ENCODE data around the gene ELAVL2.

The ELAVL2 gene

DNA sequence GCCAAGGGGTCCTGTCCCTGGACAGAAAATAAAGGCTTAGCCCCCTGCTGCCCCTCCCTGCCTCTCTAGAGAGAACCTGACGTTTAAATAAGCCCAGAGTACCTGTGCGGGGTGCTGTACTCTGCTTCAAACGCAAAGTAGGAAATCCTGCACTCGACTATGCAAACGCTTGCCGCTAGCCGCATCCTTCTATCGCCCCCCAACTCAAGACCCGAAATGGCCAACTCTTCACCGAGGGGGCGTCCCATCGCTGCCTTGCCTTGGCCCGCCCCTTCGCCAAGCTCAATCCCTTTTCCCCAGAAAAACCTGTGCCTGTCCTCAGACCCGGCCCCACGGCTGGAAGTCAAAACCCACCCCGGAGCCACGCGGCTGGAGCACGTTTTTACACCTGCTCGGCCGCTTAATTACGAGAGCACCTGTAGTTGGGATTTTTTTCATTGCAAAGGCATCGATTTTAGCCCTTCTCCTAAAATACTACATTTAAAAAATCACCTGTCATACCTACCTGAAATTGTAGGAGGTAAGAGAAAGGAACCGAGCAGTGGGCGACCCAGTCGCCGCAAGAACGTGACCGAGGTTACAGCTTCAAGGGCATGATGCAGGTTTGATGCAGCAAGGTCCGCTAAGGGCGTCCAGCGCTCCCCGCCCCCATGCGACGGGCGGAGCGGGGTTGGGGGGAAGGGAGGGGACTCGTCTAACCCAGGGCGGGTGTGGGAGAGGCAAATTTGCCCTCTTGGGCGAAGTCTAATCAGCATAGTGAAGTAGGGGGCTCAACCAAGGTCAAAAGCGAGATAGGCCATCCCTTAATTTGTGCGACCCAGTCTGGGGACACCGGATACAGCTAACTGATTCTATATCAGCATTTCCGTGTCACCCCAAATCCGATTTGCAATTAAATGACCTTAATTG, 3.5 kb downstream of the ELAVL2 start:
- in situ Hi-C loops (cut with MboI; ENCODE audit: low sequenced_read_pairs), result no loop called here

DNA sequence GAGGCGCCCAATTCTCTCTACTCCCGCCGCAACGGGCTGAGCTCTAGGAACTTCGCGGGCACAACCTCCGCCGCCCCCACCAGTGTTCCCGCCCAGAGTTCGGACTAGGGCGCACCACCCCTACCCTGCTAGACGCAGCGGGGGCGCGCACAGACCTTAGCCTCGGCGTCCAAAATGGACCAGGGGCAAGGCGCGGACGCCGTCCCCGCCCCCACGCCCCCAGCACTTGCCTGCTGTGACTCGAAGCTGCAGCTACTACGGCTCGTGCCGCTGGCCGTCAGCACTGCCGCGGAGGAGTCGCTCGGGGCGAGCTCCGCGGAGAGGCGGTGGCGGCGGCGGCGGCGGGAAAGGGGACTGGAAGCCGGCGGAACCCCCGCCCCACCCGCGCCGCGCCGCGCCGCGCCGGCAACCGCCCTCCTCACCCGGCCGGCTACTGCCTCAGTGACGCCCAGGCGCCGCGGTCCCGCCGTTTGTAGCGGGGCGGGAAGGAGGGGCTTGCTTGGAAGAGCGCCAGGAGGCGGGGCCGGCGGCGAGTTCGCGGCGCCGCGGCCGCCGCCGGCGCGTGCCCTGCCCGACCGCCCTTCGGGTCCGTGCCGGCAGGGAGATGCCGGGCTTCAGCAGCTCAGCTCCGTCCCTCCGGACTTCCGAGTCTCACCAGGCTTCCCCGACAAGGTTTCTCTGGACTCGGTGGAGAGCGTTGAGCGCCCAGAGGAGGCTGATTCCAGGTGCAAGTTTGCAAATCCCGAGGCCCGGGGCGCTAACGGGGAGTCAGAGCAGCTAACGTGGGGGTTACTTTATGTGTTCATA, 4.5 kb downstream of the ELAVL2 start:
- in situ Hi-C loops (cut with MboI; ENCODE audit: low sequenced_read_pairs), result no loop called here

DNA sequence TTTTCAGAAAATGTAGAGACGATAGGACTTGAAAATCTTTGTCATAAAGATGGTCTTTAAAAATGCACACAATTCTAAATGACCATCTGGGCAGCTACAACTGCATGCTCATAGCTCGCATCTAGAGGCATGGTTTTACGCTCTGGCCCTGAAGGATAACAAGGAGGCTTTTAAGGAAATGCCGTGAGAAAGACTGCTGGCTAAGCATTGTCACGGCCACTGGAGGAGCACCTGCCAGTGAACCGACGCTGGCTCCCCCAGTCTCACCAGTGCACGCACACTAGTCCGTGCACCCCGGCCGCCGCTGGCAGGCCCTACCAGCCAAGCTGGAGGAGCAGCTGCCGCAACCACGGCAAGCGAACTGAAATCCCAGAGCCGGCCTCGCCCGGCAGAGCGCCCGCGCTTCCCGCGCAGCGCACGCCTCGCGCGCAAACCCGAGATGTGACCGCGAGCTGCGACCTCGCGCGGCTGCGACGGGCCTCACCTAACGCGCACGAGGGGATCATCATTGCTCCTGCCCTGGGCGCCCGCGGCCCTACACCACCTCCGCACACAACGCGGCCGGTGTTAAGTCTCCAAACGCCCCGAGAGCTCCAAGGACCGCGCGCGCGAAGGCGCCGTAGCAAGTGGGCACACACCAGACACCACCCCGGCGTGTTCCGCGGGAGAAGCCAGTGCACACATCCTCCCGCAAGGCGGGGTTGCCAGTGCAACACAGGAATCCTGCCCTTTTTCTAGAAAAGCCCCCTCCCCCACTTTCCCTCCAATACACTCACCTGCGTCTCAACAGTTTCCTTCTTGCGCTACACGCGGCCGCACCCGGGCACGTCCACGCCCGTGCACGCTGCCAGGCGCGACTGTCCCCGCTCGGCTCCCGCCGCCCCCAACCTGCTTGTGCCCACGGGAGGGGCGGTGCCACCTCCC, 5.3 kb downstream of the ELAVL2 start:
- in situ Hi-C loops (cut with MboI; ENCODE audit: low sequenced_read_pairs), result no loop called here

DNA sequence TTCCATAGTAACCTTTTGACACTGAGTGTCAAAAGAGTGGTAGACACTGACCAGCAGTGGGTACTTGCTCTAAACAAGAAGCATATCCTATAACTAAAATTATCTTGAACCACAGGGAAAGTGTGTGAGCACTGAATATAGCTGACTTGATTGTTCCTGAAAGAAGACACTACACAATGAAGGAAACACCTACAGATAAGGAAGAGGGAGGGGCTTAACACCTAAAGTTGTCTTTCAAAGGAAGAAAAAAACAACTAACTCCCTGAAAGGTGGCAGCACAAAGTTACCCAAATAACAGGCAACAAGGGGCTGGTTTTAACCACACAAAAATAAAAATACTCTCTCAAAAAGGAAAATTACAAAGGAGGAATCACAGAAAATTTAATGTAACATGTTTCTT, 6.6 kb downstream of the ELAVL2 start:
- in situ Hi-C loops (cut with MboI; ENCODE audit: low sequenced_read_pairs), result no loop called here

DNA sequence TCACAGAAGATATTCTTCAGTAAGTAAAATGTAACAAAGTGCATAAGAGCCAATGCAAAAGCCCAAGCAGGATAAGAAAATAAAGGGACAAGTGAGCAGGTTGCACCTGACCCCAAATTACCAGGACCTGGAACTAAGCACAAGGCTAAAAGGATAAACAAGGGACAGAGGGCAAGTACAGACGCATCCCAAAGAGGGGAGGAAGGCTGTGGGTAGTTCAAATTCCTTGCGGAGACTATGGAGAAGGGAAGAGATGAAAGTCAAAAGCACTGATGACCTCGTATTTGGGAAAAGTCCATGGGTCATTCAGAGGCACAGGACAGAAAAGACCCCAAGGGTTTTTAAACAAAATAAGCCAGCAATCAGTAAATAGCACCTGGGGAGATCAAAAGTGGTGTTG, 11.8 kb downstream of the ELAVL2 start:
- in situ Hi-C loops (cut with MboI; ENCODE audit: low sequenced_read_pairs), result no loop called here

DNA sequence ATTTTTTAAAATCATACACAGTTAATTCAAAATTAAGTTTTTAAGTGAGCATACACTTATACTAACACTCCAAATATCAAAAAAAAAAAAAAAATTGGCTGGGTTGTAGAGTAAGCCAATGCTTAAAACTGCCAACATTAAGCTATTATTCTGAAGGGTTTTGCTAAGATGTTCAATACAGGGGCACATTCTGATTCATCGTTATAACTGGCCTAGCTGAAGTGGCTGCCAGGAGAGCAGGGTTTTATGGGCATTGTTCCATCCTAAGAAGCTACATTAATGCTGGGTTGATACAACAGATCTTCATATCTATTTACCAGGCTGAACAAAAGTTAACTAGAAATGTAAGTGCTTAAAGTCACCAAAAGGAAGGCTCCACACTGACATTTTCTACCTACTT, 13.4 kb downstream of the ELAVL2 start:
- in situ Hi-C loops (cut with MboI; ENCODE audit: low sequenced_read_pairs), result no loop called here

DNA sequence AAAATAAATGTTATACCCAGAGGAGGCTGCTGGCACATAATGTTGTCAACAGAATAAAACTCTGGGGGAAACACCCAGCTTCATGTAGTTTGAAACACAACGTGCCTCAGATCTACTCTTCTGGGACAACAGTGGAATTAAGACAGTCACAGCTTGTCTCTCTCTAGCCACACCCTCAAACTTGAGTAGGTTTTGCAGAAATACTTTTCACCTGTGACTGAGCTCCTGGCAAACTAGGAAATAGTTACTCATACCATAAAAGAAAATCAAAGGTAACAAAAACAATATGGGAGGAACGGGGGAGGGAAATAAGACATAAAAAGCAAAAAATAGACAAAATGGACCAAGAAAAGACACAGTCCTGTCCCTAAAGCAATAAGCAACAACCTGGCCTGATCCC, 14.4 kb downstream of the ELAVL2 start:
- in situ Hi-C loops (cut with MboI; ENCODE audit: low sequenced_read_pairs), result no loop called here

DNA sequence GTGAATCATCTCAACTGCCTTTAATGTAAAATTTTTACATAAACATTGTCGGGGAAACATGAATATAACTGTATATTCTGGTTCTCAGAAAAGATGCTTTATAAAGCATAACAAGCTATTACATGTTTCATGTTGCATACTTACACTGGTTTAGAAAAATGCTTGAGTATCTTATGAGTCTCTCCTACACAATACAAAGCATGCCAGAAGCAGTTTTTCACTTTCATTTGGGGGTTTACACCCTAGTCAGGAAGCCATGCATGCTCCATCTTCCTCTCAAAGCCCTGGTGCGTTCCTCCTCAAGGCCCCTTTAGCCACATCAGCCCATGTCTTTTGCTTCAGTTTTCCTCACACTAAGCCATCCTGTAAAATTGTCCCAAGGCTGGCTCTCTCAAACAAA, 22.8 kb downstream of the ELAVL2 start:
- in situ Hi-C loops (cut with MboI; ENCODE audit: low sequenced_read_pairs), result no loop called here

DNA sequence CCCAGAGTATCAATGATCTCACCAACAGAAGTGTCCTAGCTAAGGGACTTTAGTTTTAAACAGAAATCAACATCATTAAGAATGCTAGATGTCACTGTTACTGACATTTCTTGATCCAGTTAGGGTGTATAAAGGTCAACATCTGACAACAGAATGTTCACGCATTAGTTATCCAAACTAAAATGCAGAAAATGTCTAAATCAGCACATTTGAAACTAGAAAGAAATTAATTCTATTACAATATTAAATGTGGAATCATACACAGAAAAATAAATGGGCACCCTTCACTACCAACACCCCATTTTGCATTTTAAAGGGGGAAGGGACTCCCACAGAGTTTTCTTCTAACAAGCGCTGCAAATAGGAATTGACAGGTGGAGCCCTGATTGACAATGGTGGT, 24.5 kb downstream of the ELAVL2 start:
- in situ Hi-C loops (cut with MboI; ENCODE audit: low sequenced_read_pairs), result no loop called here

DNA sequence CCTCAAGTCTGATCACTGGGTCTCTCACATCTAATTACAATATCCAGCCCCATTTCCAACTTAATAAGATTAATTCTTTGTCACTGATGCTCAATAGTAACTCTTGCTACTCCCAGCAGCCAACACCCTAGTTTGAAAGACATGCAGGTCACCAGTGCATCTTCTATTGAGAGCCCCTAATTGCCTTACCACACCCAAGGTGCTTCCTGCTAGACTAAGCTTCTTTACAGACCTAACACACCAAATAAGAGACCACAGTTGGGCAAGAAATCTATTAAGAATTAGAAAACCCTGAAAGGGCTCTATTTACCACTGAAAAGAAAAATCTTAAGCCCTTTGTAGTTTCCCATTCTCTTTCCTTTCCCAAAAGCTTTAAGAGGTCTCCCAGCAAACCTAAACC, 26.5 kb downstream of the ELAVL2 start:
- in situ Hi-C loops (cut with MboI; ENCODE audit: low sequenced_read_pairs), result no loop called here

DNA sequence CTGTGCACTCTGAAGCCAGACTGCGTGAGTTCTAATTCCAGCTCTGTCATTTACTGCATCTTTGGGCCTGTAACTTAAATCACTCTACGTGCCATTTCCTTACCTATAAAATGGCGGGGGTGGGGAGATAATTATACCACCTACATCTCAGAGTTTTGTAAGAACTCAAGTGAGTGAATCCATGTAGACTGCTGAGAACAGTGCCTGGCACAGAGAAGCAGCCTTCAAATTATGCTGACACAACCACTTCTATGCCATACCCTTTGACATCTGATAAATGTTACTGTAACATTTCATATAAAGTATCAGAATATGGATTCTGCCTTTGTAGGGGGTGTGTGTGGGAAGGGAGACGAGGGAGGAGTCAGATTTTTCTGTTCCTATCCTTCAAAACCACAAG, 27.7 kb downstream of the ELAVL2 start:
- in situ Hi-C loops (cut with MboI; ENCODE audit: low sequenced_read_pairs), result no loop called here

DNA sequence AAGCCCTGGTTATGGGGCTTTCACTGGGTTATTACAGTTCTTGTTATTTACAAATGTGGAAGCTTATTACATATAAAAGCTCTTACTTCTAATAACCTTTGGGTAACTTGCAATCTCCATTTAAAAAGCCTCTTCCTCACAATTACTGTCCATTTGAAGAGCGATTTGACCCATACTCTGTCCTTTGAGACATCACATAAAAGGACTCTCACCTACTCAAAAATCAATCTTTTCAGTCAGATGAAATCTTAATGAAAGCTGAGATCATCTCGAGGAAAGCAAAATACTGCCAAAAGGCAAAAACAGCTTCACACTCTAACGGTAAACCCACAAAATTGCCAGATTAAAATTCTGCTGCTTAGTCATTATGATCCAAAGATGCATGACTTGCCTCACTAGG, 29.8 kb downstream of the ELAVL2 start:
- in situ Hi-C loops (cut with MboI; ENCODE audit: low sequenced_read_pairs), result no loop called here

DNA sequence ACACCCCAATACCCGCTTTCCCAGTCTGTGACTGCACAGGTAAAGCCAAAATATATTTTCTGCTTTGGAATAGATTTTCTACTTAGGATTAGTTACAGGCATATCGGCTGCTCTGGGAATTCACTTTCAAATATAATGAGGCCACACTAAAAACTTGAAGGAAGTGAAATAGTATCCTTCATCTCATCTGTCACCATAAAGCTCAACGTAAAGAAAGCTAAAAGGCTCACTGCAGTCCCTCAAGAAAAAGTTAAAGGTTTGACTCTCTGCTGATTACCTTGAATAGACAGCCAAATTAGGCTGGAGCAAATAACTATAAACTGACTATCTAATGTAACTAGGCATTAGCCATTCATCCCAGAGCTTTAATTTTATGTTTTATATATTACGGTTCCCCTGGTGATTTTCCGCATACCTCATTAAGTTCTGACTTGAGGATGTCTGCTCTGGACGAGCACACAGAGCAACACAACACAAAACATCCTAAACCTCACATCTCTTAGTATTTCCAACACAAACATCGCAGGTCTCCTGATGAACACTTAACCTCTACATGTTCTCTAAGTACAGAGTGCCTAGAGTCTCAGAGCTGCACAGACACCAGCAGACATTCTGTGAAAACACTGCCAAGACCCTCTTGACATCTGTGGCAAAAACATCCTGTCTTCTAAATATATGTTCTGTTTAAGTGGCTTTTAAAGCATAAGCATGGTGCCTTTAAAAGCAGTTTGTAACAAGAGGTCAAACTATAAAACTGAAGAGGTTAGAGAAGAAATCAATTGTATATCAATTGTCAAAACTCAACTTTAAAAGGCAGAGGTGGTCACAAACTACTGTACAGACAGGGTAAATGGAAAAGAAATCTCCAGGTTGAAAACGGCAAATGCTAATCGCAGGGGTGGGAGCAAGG, 35.4 kb downstream of the ELAVL2 start:
- in situ Hi-C loops (cut with MboI; ENCODE audit: low sequenced_read_pairs), result no loop called here

DNA sequence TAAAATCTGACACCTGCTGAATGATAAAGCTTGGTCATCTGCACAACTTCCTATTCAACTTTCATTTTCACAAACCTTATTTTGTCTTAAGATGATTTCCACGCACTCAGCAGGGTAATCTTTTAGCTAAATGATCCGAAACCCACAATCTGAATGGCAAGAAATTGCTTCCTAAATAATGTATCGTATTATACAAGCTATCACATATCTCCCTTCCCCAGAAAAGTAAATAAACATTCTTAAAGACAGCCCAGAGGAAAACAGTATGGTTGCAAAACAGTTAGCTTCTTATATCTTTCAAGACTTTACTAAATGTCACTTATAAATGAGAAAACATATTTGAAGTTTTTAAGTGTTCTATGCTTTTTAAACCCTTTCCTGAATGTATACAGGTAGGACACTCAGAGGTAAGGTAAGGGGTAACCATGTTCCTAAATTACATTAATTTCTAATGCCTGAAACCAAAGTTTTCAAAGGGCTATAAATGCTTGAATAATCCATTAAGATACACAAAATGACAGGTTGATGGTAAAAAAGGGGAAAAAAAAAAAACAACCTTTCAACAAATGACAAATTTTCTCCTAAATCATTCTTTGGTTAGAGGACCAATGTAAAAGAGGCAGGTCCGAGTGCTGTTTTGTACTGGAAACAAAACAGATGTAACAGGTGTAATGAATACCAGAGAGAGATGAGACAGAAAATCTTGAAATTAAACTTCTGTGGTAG, 36.3 kb downstream of the ELAVL2 start:
- in situ Hi-C loops (cut with MboI; ENCODE audit: low sequenced_read_pairs), result no loop called here

DNA sequence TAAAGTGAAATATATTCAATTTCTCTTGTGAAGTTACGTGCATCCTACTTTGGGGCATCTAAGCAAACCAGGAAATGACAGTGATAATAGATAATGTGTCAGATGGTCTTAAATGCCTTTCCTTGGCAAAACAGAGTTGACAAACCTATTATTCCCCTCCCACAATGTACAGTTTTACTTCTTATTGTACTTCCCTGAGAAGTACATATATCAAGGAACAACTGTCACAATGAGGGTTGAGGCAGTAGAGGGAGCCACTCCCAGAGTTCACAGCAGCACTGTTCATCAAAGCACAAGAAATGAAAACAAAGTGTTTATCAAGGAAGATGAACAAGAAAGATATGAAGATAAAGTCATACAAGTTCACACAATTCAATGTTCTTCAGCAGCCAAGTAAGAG, 41.1 kb downstream of the ELAVL2 start:
- in situ Hi-C loops (cut with MboI; ENCODE audit: low sequenced_read_pairs), result no loop called here

DNA sequence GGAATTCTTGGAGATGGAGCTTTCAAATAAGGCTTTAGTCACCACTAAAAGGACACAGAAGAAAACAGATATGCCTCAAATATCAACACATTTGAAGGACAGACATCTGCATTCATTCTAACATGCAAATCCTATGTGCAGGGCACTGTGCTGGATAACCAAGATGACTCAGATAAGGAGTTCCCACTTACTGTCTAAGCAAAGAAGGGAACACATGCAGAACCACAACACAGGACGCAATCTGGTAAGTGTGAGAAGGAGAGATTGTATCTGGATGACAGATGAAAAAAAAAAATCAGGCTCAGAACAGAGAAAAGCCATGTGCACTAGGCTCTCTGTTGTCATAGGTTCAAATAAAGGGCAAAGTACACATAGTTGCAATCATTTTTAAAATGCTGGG, 42.5 kb downstream of the ELAVL2 start:
- in situ Hi-C loops (cut with MboI; ENCODE audit: low sequenced_read_pairs), result no loop called here

DNA sequence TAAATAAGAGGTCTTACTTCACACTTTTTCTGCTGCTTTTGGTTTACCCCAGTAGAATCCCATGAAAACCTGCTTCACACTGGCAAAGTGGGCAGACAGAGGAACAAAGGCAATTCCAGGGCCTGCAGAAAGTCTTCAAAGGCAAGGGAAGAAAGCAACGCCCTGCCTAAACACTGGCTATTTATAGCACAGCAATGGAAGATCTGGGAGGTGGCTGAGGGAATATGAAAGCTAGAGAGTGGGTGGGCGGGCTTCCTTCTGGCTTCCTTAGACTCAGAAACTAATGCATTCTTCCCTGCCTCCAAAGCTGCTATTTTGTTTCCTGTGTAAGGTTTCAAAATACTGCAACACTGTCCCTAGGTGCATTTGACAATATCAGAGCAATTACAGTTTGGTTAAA, 46.8 kb downstream of the ELAVL2 start:
- in situ Hi-C loops (cut with MboI; ENCODE audit: low sequenced_read_pairs), result no loop called here

DNA sequence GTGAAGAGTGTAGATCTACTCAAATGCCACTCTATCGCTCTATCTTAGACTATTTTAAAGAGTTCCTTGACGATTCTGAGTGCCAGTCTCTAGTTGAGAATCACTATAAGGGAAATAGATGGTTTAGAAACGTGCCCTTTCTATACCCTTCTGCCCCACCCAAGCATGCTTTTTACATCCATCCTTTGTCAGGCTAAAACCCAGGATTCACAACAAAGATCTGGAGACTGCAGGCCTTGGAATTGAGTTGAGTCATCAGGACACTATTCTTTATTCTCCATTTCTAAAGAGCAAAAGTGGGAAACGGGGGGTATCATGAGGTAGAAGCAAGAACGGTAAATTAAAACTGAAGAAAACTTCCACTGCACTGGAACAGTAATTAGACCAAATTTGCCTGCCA, 48.7 kb downstream of the ELAVL2 start:
- in situ Hi-C loops (cut with MboI; ENCODE audit: low sequenced_read_pairs), result no loop called here

DNA sequence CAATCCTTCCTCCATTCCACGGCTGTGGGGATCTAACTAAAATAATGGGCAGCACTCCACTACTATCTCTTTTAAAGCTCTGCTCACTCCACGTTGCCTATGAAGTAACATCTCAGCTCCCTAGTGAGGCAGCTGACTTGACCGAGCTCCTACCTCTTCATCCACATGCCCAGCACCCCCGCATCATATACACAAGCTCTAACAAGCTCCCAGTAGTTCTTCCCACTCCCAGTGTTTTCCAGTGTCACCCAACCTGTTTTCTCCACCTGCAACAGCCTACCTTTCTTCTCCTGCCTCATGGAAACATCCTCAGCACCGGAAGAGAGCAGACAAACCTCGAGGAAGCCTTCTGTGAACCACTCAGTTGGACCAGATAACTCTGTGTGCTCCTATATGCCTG, 50.5 kb downstream of the ELAVL2 start:
- in situ Hi-C loops (cut with MboI; ENCODE audit: low sequenced_read_pairs), result no loop called here
